Retinal pigment epithelial cell (primary cell): ENCODE results near the gene KDM2A.

Source experiments
- DNase-seq: peaks from one replicate; pipeline ENCODE4 v3.0.0-alpha.2; 2010; ENCODE audit warnings: low read depth
- H3K4me3 ChIP-seq: 2 replicates; pipeline ENCODE4 v1.5.1; 2011; ENCODE audit warnings: mild to moderate bottlenecking, low read length, control low read depth, moderate library complexity
- TF ChIP-seq, protein P1 (sequence below): conservative IDR thresholded peaks from 2 replicates; pipeline ENCODE4 v1.5.1; 2011; ENCODE audit warnings: low read depth, low read length, control low read depth, inconsistent platforms

KDM2A gene

DNA sequence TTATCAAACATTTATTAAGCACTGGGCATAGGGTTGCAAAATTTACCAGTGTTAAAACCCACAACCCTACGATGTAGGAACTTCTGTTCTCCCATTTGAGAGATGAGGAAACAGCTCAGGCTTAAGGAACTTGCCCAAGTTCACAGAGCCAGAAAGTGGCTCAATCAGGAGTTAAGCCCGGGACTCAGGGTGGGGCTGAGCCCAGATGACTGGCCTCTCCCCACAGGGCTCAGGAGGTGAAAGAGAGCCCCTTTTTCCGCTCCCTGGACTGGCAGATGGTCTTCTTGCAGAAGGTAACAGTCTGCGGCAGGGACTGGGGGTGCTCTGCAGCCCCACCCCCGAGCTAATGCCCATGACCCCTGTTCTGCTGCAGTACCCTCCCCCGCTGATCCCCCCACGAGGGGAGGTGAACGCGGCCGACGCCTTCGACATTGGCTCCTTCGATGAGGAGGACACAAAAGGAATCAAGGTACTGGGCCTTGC, 164.5 kb downstream of the KDM2A start:
- no peak overlapping the region for H3K4me3 ChIP-seq
- TF ChIP-seq, protein P1, sequence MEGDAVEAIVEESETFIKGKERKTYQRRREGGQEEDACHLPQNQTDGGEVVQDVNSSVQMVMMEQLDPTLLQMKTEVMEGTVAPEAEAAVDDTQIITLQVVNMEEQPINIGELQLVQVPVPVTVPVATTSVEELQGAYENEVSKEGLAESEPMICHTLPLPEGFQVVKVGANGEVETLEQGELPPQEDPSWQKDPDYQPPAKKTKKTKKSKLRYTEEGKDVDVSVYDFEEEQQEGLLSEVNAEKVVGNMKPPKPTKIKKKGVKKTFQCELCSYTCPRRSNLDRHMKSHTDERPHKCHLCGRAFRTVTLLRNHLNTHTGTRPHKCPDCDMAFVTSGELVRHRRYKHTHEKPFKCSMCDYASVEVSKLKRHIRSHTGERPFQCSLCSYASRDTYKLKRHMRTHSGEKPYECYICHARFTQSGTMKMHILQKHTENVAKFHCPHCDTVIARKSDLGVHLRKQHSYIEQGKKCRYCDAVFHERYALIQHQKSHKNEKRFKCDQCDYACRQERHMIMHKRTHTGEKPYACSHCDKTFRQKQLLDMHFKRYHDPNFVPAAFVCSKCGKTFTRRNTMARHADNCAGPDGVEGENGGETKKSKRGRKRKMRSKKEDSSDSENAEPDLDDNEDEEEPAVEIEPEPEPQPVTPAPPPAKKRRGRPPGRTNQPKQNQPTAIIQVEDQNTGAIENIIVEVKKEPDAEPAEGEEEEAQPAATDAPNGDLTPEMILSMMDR, result no peak
- DNase-seq, result no peak

DNA sequence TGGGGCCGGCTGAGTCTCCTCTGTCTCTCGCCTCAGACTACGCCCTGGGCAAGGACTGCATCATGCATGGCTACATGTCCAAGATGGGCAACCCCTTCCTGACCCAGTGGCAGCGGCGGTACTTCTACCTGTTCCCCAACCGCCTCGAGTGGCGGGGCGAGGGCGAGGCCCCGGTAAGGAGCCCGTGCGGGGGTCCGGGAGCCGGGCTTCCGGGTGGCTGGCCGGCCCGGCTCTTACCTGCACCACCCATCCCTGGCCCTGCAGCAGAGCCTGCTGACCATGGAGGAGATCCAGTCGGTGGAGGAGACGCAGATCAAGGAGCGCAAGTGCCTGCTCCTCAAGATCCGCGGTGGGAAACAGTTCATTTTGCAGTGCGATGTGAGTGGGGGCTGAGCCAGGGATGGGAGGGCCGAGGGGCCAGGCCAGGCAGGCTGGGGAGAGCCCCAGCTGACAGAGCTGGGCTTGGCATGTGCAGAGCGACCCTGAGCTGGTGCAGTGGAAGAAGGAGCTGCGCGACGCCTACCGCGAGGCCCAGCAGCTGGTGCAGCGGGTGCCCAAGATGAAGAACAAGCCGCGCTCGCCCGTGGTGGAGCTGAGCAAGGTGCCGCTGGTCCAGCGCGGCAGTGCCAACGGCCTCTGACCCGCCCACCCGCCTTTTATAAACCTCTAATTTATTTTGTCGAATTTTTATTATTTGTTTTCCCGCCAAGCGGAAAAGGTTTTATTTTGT, 165.9 kb downstream of the KDM2A start:
- no peak for DNase-seq
- TF ChIP-seq, protein P1, result no peak

DNA sequence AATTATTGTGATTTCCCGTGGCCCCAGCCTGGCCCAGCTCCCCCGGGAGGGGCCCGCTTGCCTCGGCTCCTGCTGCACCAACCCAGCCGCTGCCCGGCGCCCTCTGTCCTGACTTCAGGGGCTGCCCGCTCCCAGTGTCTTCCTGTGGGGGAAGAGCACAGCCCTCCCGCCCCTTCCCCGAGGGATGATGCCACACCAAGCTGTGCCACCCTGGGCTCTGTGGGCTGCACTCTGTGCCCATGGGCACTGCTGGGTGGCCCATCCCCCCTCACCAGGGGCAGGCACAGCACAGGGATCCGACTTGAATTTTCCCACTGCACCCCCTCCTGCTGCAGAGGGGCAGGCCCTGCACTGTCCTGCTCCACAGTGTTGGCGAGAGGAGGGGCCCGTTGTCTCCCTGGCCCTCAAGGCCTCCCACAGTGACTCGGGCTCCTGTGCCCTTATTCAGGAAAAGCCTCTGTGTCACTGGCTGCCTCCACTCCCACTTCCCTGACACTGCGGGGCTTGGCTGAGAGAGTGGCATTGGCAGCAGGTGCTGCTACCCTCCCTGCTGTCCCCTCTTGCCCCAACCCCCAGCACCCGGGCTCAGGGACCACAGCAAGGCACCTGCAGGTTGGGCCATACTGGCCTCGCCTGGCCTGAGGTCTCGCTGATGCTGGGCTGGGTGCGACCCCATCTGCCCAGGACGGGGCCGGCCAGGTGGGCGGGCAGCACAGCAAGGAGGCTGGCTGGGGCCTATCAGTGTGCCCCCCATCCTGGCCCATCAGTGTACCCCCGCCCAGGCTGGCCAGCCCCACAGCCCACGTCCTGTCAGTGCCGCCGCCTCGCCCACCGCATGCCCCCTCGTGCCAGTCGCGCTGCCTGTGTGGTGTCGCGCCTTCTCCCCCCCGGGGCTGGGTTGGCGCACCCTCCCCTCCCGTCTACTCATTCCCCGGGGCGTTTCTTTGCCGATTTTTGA, 166.8 kb downstream of the KDM2A start:
- H3K4me3 ChIP-seq, result no peak overlapping the region
- TF ChIP-seq, protein P1, result no peak
- no peak for DNase-seq

More for the DNA sequence above, 165.9 kb downstream of the KDM2A start:
- no peak overlapping the region for H3K4me3 ChIP-seq

DNA sequence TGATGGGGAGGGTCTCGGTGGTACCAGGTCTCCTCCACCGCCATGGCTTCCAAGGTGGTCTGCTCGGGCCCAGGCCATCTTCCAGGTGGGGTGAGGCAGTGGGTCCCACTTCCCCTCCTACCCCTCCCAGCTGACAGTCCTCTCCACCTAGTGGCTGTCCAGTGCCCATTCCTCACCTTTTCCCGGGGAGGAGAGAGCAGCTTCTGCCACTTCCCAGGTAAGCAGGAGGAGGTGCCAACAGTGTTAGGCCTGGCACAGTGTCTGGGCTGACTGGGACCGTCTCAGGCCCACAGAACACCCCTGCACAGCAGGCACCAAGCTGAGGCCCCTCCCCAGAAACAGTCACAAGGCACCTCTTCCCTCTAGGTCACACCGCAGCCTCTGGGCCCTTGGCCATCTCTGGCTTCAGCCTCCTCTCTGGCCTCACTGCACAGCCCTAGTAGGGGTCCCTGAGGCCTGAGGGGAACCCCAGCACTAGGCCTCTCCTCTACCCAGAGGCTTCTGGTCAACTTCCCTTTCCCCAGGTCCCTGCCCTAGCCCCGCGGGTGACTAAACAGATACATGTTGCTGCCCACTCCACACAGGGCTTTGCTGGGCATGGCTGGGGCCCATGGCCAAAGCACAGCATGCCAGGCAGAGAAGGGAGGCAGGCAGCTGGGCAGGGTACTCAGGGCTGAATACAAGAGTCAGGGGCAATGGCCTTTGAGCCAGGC, 167.7 kb downstream of the KDM2A start:
- TF ChIP-seq, protein P1, result no peak
- H3K4me3 ChIP-seq, result no peak overlapping the region
- no peak for DNase-seq

DNA sequence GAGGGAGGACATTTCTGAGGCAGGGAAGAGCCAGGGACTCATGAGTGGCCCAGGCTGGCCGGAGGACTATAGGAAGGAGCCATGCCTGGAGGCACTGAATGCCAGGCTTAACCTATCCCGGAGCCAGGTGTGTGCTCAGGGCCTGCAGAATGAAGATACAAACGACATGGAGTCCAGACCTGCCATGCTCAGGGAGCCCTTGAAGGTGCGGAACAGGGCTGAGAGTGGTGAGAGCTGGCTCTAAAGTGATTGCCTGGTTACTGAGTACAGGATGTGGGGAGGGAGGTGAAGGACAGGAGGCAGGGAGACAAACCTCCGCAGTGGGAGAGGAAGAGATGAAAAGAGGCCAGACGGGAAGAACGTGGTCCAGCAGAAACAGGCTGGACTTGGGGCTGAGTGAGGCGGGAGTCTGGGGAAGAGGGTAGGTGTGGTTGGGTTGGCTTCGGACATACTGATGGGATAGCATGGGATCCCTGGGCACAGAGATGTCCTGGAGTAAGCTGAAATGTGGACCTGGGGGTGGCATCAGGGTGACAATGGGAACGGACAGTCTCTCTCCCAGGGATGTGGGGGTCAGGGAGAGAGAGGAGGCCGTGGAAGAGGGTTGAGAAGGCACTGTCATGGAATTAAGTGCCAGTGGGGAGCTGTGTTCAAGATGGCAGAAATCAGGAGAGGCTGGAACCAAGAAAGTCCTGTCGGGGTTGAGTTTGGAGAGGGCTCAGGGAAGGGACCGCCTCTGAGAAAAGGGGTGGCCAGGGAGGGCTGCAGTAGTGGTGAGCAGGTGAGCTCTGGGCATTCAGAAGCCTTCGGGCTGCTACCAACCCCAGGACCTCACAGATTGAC, 168.5 kb downstream of the KDM2A start:
- no peak for DNase-seq
- TF ChIP-seq, protein P1, result no peak
- no peak overlapping the region for H3K4me3 ChIP-seq

DNA sequence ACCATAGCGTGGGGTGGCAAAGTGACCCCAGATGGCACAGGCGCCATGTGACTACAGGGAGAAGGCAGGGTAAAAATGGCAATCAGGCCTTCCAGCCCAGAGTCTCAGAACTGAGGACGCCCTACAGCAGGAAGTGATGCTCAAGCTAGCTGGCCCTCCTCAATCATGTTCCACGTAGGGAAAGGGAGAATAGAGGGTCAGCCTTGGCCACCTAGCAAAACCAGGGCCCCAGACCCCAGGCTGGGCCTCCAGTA, 169.1 kb downstream of the KDM2A start:
- no peak for DNase-seq
- H3K4me3 ChIP-seq, result peak overlapping the region; percentile 64
- TF ChIP-seq, protein P1, result no peak
